ENCODE results near the gene OR5AR1. TPM values are rescaled to one million over a fixed set of nuclear protein-coding genes. Genes with fewer than 3 reads are reported as not detected.
"Not testable (repeated sequence)": the region's sequence is repeated elsewhere in the genome, so short reads cannot be mapped to it uniquely, and the experiment has no call there.

The OR5AR1 gene
- polyA plus RNA-seq (ENCODE audit: insufficient read length) = not detected
- long read RNA-seq, donor 1 = 0 reads
- long read RNA-seq, donor 2 = 0 reads
- long read RNA-seq, donor 3 = 0 reads
- long read RNA-seq, donor 4 = 0 reads
- long read RNA-seq, donor 5 = 0 reads
- long read RNA-seq, donor 6 = 0 reads
- long read RNA-seq, donor 7 = 0 reads
- long read RNA-seq, donor 8 = 0 reads

GRCh38 chr11:56663386-56663785 lies at the start of gene OR5AR1:
OR5AR1 (plus strand) TSS chr11:56663686; CDS start chr11:56663686, 0 bp downstream.
- DNase-seq = no peak

- DNase-seq = peak; percentile 31
Measured at GRCh38 chr11:56624661-56625110, 38.8 kb upstream of the OR5AR1 start.

GRCh38 chr11:56625946-56626345 lies 37.5 kb upstream of the OR5AR1 start:
- DNase-seq = no peak

- DNase-seq = no peak
Measured at GRCh38 chr11:56632329-56632728, 31.2 kb upstream of the OR5AR1 start.

- DNase-seq = no peak
Measured at GRCh38 chr11:56636861-56637260, 26.6 kb upstream of the OR5AR1 start.

- DNase-seq = no peak
Measured at GRCh38 chr11:56637500-56637899, 26.0 kb upstream of the OR5AR1 start.

- no peak for DNase-seq
Measured at GRCh38 chr11:56642339-56642738, 21.1 kb upstream of the OR5AR1 start, which contains the start of gene OR5AP2. OR5AP2 (minus strand) TSS chr11:56642439; CDS start chr11:56642439, 0 bp downstream.

GRCh38 chr11:56659755-56660154 lies 3.7 kb upstream of the OR5AR1 start:
- no peak for DNase-seq

GRCh38 chr11:56670984-56671383 lies 7.5 kb downstream of the OR5AR1 start:
- DNase-seq = no peak

- DNase-seq = no peak
Measured at GRCh38 chr11:56688554-56689100, 25.1 kb downstream of the OR5AR1 start.

GRCh38 chr11:56691179-56691578 lies 27.7 kb downstream of the OR5AR1 start:
- DNase-seq = not testable (repeated sequence)

GRCh38 chr11:56693428-56693827 lies 29.9 kb downstream of the OR5AR1 start:
- no peak for DNase-seq

- no peak for DNase-seq
Measured at GRCh38 chr11:56698795-56699194, 35.3 kb downstream of the OR5AR1 start, which contains the start of gene OR9G1. OR9G1 (plus strand) TSS chr11:56699095; CDS start chr11:56700388, 1,293 bp downstream.

- DNase-seq = no peak
Measured at GRCh38 chr11:56700242-56700913, 36.9 kb downstream of the OR5AR1 start.

- DNase-seq = no peak
Measured at GRCh38 chr11:56700914-56701485, 37.5 kb downstream of the OR5AR1 start.

- DNase-seq = no peak
Measured at GRCh38 chr11:56705784-56706396, 42.4 kb downstream of the OR5AR1 start.

- no peak for DNase-seq
Measured at GRCh38 chr11:56706486-56706885, 43.0 kb downstream of the OR5AR1 start.

GRCh38 chr11:56714206-56714605 lies 50.7 kb downstream of the OR5AR1 start:
- DNase-seq = no peak
